SU-DHL-6 (cell line): ENCODE results near the gene ABL2.
A peak's percentile ranks its signal among the peaks of the same experiment; 100 is the strongest.

Experiments
- EZH2phosphoT487 ChIP-seq: fragments of 200-600 bp; sonication (generic), shearing (Covaris generic); conservative IDR thresholded peaks from 2 replicates; pipeline ENCODE4 v1.6.1; 2018; ENCODE audit warnings: mild to moderate bottlenecking, antibody characterized with exemption, low read length, moderate library complexity, mixed read lengths
- TF ChIP-seq, protein P1 (sequence below): fragments of 200-600 bp; sonication (generic); IDR thresholded peaks from one replicate; pipeline ENCODE4 v1.5.1; 2017; ENCODE audit warnings: antibody characterized with exemption, mild to moderate bottlenecking, low read length, moderate library complexity; ENCODE audit not compliant: insufficient read depth, poor library complexity, severe bottlenecking

DNA sequence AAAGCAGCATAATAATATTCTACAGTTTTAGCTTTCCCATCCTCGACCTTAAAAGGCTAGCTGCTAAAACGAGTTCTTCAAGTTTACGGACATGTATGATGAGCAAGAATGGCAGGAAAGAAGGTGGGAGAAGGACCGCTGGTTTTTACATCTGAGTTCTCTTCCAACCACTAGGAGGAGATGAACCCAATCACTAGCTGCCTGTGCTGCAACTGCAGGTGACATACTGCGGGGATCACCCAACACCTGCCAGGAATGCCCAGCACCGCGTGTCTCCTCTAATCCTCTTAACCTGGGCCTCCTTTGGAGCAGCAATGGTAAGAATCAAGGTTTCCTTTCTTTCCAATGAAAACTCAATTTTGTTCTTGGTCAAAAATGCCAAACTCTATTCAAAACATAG, 124.1 kb downstream of the ABL2 start:
- TF ChIP-seq, protein P1, sequence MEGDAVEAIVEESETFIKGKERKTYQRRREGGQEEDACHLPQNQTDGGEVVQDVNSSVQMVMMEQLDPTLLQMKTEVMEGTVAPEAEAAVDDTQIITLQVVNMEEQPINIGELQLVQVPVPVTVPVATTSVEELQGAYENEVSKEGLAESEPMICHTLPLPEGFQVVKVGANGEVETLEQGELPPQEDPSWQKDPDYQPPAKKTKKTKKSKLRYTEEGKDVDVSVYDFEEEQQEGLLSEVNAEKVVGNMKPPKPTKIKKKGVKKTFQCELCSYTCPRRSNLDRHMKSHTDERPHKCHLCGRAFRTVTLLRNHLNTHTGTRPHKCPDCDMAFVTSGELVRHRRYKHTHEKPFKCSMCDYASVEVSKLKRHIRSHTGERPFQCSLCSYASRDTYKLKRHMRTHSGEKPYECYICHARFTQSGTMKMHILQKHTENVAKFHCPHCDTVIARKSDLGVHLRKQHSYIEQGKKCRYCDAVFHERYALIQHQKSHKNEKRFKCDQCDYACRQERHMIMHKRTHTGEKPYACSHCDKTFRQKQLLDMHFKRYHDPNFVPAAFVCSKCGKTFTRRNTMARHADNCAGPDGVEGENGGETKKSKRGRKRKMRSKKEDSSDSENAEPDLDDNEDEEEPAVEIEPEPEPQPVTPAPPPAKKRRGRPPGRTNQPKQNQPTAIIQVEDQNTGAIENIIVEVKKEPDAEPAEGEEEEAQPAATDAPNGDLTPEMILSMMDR, result peak; percentile 35
- no peak for TF ChIP-seq EZH2phosphoT487
